Measurements from ENCODE around the gene RECQL5. TPM values are rescaled to one million over a fixed set of nuclear protein-coding genes. Genes with fewer than 3 reads are reported as not detected.

RECQL5 gene
- total RNA-seq, 2 experiments from 2014 or later, result 90.0 to 139 TPM

DNA sequence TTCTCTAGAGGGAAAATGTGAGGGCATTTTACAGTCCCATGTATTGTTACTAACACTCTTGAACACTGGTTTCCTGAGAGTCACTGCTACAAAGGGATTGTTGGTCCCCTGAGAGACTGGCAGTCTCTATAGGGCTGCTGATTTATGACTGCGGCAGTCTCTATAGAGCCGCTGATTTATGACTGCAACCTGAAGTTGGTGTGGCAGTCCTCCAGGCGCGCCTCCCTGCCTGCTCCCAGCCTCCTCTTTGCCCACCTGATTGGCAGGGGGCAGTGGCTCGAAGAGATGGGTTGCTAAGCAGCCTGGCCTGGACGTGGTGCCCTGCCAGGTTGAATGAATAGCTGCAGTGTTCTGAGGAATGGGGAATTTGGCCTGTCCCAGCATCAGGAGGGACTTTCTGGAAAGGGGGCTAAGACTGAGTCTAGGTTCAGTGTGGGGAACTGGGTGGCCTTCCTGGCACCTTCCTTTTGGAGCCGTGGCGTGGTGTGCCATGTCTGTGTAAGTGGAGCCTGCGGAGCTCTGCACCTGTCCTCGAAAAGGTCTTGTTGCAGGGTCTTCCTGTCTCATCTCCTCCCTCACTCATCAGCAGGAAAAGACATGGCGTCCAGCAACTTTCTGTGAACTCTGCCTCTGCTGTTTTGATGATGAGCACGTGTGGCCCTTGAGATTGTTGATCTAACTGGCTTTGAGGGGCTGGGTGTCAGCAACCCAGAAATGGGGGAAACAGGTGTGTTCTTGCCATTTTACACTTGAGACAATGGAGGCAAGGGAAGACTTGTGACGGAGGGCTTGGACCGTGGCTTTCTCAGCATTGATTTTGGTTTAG lies 25.1 kb upstream of the RECQL5 start:
- BruUV-seq (replicated peaks), result no TSS peak

DNA sequence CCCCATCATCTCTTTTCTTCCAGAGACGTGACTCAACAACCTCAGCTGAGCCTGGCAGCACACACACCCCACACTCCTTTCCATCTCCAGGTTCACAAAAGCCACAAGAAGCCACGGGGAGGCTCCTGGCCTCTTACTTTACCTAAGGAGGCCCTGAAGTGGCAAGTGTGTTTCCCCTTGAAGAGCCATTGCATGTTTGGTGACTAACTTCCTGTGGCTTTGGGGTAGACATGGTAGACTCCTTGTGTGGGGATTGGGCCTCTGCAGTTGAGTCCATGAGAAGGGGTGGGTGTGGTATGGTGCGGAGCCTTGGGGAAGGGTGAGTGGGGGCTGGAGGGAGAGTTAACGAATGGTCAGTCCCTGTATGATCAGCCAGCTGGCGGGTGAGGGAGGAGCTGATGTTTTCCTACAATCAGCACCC lies 24.4 kb upstream of the RECQL5 start:
- H3K36me3 ChIP-seq (ENCODE audit: insufficient read depth, low read length), result peaks cover 87% of the 10 kb centered on the region
- H3K4me1 ChIP-seq (ENCODE audit: insufficient read depth, low read length, poor library complexity, severe bottlenecking), result peaks cover 54% of the 10 kb centered on the region
- POLR2A ChIA-PET, result no interaction called here
- no peaks in the 10 kb centered on the region for H3K9me2 ChIP-seq (ENCODE audit: insufficient read depth, low read length)
- CTCF ChIA-PET (ENCODE audit: unreplicated experiment), result interaction anchor here (1.3 kb wide), 1 partner anchor 12 kb away, joined by 3 read pairs; no protein-coding TSS in a partner anchor
- H4K20me1 ChIP-seq (ENCODE audit: insufficient read depth, low read length), result no peaks in the 10 kb centered on the region
- TF ChIP-seq CTCF (conservative IDR thresholded peaks at IDR 0.05; ENCODE audit: low read length) (no peak), EZH2phosphoT487 (IDR thresholded peaks at IDR 0.05; ENCODE audit: borderline replicate concordance, low read depth, low read length) (no peak)
- no peak for DNase-seq (ENCODE audit: low spot score)
- H3K9me3 ChIP-seq (ENCODE audit: low read length), result no peaks in the 10 kb centered on the region
- H3K4me2 ChIP-seq (ENCODE audit: low read length), result no peak overlapping the region
- intact Hi-C loops (cut with micrococcal nuclease; ENCODE audit: unreplicated experiment), result no loop called here
- H3K4me3 ChIP-seq (ENCODE audit: low read depth, low read length, poor library complexity, severe bottlenecking), result no peak overlapping the region
- no TSS peak for BruUV-seq (replicated peaks)
- peaks cover 54% of the 10 kb centered on the region for H3K79me2 ChIP-seq (ENCODE audit: insufficient read depth, low read depth, low read length)
- no peak overlapping the region for H2AFZ ChIP-seq (ENCODE audit: low read length)
- H3K27ac ChIP-seq (ENCODE audit: low read depth, low read length, poor library complexity, severe bottlenecking), result peak overlapping the region; percentile 97

More for the DNA sequence above, 25.1 kb upstream of the RECQL5 start:
- Histone ChIP-seq H3K9me3 (ENCODE audit: low read length) (no peaks in the 10 kb centered on the region), H3K4me3 (ENCODE audit: low read depth, low read length, poor library complexity, severe bottlenecking) (no peak overlapping the region), H3K27ac (ENCODE audit: low read depth, low read length, poor library complexity, severe bottlenecking) (no peak overlapping the region), H3K9me2 (ENCODE audit: insufficient read depth, low read length) (no peaks in the 10 kb centered on the region), H4K20me1 (ENCODE audit: insufficient read depth, low read length) (no peaks in the 10 kb centered on the region), H3K36me3 (ENCODE audit: insufficient read depth, low read length) (peaks cover 87% of the 10 kb centered on the region), H3K79me2 (ENCODE audit: insufficient read depth, low read depth, low read length) (peaks cover 47% of the 10 kb centered on the region), H2AFZ (ENCODE audit: low read length) (no peak overlapping the region), H3K4me1 (ENCODE audit: insufficient read depth, low read length, poor library complexity, severe bottlenecking) (peaks cover 48% of the 10 kb centered on the region), H3K4me2 (ENCODE audit: low read length) (no peak overlapping the region)
- CTCF ChIA-PET (ENCODE audit: unreplicated experiment), result interaction anchor here (0.5 kb wide), 1 partner anchor 21 kb away, joined by 5 read pairs; no protein-coding TSS in a partner anchor
- TF ChIP-seq CTCF (conservative IDR thresholded peaks at IDR 0.05; ENCODE audit: low read length) (no peak), EZH2phosphoT487 (IDR thresholded peaks at IDR 0.05; ENCODE audit: borderline replicate concordance, low read depth, low read length) (no peak)
- POLR2A ChIA-PET, result interaction anchor here (0.6 to 1.5 kb wide), 2 partner anchors 18 to 24 kb away, joined by 4 to 5 read pairs; no protein-coding TSS in a partner anchor
- no peak for DNase-seq (ENCODE audit: low spot score)
- intact Hi-C loops (cut with micrococcal nuclease; ENCODE audit: unreplicated experiment), result no loop called here
